ENCODE results near the gene SLC46A2.

GRCh38 chr9:112913326-112913725 lies 22.6 kb upstream of the SLC46A2 start:
- no peak for TF ChIP-seq FOXP2 (optimal IDR thresholded peaks at IDR 0.05; ENCODE audit: control extremely low read depth, extremely low read length, insufficient read depth)
- no peak for TF ChIP-seq POLR2AphosphoS5 (IDR thresholded peaks at IDR 0.05; ENCODE audit: borderline replicate concordance, low read depth, low read length)
- no peak for TF ChIP-seq EZH2 (IDR thresholded peaks at IDR 0.05)

Data from SK-N-MC (cell line).